HS-27A (cell line): ENCODE data around the gene SFMBT2.
"Not testable (repeated sequence)": the region's sequence is repeated elsewhere in the genome, so short reads cannot be mapped to it uniquely, and the experiment has no call there.

Experiments used
- DNase-seq: peaks from one replicate; pipeline ENCODE4 v3.0.0-alpha.2; 2012; ENCODE audit warnings: low read depth, missing footprints

The SFMBT2 gene

DNA sequence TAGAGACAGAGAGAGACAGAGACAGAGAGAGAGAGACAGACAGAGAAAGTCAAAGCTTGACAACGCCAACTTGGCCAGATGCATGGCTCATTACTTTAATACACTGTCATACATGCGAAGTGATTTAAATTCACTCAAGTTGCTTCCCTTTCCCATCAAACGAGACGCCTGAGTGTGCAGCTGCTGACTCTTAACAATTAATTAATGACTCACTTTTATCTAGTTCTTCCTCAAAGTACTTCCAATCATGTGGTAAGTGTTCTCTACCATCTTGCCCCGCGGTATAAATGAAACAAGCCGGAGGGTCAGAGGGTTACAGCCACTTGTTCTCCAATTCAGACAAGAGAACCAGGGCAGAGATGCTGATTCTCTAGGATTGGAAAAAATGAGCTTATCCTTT is 90.8 kb downstream of the SFMBT2 start:
- no peak for DNase-seq

DNA sequence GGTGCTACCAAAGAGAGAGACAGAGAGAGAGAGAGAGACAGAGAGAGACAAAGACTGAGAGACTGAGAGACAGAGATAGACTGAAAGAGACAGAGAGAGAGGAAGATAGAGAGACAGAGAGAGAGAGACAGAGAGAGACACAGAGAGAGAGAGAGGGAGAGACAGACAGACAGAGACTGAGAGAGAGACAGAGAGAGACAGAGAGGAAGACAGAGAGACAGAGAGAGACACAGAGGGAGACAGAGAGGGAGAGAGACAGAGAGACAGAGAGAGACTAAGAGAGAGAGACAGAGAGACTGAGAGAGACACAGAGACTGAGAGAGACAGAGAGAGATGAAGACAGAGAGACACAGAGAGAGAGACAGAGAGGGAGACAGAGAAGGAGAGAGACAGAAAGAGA is 91.2 kb downstream of the SFMBT2 start:
- no peak for DNase-seq

DNA sequence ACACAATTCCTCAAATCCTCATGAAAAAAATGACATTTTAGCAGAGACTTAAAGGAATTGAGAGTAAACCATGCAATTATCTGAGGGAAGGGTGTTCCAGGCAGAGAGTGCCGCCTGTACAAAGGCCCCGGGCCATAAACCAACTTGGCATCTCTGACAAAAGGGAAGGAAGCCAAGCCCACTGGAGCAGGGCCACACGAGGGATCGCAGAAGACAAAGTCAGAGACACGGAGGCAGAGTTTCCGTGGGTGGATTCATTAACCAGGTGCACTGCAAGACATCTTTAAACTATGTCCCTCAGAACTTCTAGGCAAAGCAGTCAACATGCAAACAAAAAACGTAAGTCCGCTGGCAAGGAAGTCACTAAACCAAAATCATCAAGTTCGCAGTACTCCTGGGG is 92.0 kb downstream of the SFMBT2 start:
- DNase-seq, result no peak

DNA sequence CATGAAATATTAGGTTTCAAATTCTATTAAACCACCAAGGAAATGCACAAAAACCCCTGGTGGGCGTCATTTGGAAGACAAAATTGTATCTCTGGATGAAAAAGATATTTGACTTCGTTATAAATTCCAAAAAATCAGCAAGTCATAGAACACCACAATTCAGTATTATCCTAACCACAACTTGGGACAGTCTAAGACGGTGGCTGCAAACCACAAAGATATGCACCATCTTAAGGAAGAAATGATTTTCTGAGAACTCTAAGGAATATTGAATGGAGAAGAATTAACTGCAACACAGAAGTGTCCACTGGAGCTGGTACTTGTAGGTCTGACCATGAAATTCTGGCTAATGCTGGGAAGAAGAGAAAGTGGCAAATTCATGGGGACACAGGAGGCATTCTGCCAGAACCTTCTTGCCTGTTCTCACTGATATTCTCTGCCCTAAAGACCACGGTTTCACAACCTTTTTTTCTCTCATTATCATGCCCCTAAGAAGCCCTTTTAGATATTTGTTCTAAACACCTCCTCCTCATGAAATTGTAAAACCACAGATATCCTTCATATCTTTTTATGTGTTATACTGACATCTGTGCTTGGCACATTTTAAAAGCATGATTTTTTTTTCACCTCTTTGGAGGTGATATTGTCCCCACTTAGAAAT is 92.9 kb downstream of the SFMBT2 start:
- no peak for DNase-seq

DNA sequence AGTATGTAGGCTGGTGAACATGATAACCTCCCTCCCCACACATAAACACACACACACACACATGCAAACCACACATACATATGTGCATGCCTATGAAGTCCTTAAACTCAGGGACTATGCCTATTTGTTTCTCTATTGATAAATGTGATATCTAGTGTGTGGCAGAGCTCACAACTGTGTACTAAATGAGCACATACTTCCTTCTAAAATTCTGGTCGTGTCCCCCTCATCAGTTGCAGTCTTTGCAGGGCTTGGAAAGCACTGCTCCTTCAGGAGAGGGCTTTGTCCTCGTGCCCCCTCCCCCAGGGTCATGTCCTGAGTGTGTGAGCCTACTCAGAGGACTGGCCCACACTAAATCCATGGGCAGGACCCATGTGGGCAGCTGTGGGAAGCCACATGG is 94.0 kb downstream of the SFMBT2 start:
- no peak for DNase-seq

DNA sequence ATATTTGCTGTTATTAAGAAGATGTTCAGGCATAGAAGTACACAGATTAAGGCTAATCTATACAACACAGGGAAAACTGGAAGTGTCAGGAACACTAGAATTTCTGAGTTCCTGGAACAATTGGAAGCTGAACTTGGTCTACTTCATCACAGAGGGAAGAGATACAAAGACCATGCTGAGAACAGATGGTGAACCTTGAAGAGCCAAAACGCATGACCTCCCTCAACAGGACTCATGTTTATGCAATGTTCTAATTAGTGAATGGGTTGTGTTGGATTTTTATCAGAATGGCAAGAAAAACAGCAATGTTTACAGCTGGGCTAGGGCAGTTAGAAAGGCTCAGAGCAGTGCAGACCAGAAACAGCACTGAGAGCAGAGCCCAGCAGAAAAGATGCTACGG is 94.9 kb downstream of the SFMBT2 start:
- no peak for DNase-seq

DNA sequence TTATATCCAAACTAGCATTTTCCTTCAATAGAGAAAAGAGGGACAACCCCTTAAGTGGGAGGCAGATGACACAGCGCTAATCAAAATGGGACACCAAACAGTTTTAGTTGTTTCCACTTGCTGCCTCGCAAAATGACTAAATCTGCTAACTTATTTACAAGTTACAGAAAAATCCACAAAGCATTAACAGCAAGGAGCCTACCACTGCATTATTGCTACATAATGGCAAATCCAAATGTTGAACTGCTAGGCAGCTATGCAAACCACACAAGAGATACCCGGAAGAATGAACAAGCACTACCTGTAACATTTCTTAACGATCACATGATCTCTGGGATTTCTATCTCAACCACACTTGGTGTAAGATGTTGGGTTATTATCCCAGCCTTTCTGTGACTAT is 96.7 kb downstream of the SFMBT2 start:
- no peak for DNase-seq

DNA sequence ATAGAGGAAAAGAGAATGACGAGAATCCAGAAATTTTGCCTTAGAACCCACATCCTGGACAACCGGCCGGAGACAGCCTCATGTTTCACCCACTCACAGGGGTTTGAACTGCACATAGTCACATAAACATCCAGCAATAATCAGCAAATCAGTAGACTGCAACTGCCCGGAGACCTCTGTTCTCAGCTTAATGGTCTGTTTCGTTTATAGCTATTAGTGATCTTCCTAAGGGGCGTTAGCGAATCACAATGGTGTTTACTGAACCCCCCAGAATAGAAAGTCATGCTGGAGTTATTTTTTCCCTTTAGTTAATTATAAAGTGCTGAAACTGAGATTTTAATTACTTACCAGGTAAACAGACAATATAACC is 98.4 kb downstream of the SFMBT2 start:
- no peak for DNase-seq

DNA sequence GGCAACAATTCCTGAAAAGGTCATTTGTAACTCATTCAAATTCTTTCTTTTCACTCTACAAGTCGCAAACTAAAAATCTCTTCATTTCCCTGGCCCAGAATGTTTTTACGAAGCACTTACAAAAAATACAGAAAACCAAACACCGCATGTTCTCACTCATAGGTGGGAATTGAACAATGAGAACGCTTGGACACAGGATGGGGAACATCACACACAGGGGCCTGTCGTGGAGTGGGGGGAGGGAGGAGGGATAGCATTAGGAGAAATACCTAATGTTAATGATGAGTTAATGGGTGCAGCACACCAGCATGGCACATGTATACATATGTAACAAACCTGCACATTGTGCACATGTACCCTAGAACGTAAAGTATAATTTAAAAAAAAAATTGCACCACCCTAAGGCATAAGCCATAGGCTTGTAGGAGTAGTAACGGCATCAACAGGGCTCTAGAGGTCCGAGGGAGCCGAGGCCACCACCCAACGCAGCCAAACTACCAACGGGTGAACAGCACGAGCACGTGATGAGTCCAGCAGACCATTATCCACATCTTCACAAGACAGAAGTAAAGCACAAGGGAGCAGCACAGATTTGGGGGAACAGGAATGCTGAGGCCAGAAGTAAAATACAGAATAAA is 98.9 kb downstream of the SFMBT2 start:
- not testable (repeated sequence) for DNase-seq

DNA sequence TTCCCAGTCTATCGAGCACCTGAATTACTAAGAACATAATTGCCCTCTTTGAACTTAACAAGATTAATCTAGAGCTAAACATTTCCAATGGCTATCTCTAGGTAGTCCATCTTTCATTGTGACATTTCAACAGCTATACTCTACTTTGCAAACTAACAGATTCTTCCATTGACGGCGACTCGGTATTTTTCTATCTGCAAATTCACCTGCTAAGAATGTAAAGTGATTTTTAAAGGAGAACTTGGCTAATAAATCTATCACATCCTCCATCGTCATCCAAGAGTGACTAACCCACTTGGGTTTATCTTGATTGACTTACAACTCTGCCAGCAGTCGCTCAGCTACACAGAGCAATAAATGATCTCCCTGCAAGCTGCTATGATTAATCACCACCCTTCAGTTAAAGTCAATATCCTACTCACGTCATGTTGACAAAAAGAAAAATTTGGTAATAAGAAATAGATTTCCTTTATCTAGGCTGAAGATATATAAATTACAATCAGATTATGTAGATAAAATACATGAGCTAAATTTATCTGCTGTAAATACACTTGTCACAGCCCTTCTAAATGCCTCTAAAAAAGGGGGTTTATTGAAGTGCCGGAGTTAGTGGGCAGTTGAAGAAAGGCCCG is 99.5 kb downstream of the SFMBT2 start:
- DNase-seq, result no peak

DNA sequence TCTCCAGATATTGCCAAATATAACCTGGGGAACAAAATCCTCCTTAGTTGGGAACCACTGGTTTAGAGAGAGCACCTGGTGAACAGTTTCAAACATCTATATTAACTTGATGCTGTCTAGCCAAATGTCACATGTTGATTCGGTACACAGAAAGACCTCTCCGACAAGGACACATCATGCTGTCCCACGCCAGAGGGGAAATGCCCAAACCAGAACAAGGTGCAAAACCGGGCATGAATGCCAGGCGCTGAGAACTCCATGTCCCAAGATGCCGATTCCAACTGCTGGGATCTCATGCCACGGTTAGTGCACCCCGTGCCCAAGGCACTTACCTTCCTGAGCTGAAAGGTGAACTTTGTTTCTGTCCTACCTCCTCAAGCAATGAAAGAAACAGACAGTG is 100.8 kb downstream of the SFMBT2 start:
- no peak for DNase-seq

DNA sequence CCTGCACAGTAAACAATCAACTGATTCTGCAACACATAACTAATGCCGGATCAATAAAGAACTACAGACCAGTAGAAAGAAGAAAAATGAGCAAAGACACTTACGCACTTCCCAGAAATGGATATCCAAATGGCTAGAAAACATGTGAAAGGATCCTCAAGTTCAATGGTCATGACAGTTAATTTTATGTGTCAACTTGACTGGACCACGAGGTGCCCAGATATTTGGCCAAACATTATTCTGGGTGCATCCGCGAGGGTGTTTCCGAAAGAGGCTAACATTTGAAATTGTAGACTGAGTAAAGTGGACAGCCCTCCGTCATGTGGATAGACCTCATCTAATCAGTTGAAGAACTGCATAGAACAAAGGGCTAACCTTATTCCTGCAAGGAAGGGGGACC is 102.0 kb downstream of the SFMBT2 start:
- DNase-seq, result no peak

DNA sequence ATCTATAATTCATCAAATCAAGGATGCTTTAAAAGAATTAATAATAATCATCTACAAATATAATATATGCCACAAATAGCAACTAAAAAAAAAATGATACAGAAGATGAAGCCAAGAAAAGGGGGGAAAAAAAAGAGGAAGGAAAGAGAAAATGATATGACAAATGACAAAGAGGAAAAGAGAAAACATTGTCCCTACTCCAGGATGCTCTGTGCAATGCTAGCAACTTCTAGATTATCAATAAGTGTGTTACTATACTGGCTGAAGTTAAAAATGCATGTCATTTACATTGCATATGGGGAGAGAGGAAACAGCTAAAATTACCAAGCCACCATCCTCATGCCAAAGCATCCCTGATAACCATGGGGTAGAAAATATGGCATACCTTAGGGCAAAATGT is 104.2 kb downstream of the SFMBT2 start:
- DNase-seq, result no peak

DNA sequence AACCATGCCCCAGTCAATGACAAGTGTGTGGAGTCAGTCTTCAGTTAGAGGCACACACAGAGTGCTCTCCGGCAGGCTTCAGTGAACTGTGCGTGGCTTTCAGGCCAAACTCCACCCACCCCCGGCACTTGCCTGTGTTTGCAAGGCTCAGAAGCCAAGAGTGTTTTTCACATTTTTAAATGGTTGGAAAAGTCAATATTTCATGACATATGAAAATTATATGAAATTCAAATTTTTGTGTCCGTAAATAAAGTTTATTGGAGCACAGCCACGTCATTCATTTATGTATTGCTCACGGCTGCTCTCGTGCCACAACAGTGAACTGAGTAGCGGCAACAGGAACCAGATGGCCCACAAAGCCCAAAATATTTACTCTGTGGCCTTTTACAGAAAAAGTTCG is 104.7 kb downstream of the SFMBT2 start:
- DNase-seq, result no peak

DNA sequence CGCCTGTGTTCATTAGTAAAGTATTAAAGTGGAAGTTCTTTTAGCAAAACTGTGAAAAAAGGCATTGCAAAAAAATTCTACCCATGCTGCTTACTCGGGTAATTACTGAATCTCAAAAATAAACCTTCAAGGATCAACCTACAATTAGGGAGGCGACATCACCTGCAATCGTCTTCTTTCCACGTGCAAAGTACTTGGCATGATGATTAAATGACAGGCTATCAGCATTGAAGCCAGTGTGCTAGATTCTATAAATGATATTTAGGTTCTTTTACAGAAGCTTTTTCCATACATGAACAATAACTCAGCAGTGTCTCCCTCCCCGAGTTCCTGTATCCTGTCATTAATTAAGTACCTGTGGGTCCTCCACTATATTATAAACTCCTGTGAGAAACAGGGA is 105.8 kb downstream of the SFMBT2 start:
- DNase-seq, result no peak

DNA sequence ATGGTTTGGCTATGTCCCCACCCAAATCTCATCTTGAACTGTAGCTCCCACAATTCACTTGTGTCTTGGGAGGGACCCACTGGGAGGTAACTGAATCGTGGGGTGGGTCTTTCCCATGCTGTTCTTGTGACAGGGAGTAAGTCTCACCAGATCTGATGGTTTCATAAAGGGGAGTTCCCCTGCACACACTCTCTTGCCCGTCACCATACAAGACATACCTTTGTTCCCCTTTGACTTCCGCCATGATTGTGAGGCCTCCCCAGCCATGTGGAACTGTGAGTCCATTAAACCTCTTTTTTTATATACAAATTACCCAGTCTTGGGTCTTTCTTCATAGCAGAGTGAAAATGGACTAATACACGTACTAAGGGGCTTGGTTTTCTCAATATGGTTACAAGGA is 106.7 kb downstream of the SFMBT2 start:
- DNase-seq, result no peak

DNA sequence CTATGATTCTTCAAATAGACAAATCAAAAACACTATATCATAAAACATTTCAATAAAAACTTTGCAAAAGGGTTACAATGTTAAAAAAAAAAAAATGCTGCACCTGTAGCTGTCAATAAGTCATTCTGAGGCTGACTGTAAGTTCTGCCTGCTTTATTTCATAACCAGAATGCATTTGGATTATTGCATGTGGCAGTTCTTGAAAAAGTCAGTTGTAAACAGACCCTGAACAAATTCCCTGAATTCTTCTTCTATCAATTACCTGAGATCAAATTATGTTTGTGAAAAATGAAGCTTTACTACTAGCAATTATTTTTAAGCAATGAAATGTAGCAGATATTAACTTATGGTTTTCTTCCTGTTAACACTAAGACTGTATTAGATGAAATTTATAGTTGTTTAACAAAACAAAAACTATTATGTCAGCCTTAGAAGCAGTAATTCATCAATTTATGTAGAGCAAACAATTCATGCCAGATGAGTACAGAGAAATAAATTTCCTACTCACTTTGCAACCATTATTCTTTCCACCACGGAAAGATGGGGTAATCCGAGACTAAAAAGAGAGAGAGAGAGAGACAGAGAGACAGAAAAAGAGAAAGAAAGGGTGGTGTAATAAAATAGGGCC is 107.8 kb downstream of the SFMBT2 start:
- no peak for DNase-seq

DNA sequence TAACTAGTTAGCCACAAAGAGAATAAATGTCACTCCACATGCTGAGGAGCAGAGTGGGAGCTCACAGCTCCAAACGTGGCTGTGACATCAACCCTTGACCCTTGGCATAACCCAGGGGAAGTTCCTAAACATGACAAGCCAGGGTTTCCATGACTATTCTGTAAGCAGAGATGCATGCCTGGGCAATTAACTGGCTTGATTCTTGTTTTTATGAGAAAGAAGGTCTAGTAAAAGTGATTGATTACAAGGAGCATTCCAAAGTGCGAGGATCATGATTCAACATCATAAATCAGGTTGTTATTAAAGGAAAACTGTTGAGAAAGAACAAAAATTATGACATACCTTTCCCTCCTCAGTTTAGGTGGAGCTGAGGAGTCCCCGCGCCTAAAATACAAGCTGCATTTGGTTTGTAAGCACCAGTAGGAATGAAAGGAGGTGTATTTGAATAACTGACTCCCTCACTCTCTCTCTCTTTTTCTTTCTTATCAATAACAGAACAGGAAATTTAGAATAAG is 108.4 kb downstream of the SFMBT2 start:
- DNase-seq, result no peak

DNA sequence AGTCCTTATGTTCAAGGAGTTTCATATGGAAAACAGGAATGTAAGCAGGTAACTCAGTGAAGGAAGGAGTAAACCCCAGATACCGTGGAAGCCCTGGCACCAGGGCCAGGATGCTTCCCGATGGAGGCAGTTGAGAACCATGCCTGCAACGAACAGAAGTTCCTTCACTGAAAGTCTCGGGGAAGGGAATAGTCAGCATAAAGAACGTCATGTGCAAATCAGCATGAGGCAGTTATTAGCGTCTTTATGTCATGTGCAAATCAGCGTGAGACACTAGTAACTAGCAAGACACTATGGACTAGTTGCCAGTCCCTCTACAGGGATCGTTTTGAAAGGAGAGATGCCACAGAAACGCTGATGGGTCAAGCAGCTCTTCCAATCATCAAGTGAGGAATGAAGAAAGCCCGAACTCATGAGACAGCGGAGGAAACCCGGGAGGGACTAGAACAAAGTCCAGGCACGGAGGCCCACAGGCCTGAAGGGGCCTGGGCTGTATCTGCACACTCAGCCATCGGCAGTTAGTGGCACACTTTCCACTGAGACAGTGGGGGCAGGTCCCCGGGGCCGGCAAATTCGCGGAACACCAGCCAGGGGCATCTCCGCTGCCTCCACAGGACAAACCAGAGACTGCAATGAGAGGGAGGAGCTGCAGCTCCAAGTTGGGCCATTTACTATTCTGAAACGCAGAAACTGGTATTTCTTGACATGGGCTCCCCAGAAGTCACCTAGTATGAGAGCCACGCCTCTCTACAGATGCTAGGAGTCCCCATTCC is 109.6 kb downstream of the SFMBT2 start:
- no peak for DNase-seq

DNA sequence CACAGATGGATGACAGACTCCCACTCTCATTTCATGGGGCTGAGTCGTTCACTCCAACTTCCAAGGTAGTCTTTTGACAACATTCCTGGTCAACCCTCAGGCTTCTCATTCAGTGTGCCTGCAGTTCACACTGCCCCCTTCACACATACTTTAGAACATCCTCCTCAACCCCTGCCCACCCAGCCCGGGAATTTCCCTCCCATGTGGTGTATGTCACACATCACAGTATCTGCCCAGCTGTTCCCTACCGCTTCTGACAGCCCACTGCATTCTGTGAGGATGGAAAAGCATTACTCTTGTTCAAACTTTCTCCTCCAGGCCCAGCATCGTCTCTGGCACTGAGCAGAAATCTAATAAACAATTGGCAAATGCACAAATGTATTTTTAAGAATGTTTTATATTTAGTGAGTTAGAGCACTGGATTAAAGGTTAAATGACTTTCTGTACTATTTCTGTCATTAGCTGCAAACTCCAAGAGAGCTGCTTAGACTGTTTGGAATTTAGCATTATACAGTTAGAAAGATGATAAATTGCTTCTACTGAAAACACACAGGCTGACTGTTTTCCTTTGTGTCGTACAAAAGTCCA is 110.4 kb downstream of the SFMBT2 start:
- no peak for DNase-seq

DNA sequence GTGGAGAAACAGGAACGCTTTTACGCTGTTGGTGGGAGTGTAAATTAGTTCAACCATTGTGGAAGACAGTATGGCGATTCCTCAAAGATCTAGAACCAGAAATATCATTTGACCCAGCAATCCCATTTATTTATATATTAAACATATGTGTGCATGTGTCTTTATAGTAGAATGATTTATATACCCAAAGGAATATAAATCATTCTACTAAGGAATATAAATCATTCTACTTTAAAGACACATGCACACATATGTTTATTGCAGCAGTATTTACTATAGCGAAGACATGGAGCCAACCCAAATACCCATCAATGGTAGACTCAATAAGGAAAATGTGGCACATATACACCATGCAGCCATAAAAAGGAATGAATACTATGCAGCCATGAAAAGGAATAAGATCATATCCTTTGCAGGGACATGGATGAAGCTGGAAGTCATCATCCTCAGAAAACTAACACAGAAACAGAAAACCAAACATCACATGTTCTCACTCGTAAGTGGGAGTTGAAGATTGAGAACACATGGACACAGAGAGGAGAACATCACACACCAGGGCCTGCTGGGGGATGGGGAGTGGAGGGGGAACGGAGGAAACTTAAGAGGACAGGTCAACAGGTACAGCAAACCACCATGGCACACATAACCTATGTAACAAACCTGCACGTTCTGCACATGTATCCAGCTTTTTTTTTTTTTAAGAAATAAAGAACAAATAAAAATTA is 111.1 kb downstream of the SFMBT2 start:
- DNase-seq, result not testable (repeated sequence)
